GM12878 (cell line): ENCODE measurements around the gene CNN1. TPM values are rescaled to one million over a fixed set of nuclear protein-coding genes. Genes with fewer than 3 reads are reported as not detected.

Experiments used
- BRCA1 ChIP-seq: IDR thresholded peaks from 2 replicates; pipeline ENCODE4 v1.6.1; 2011; ENCODE audit warnings: low read depth, low read length, improper control_type of control experiment
- CBX3 ChIP-seq: fragments of 200-600 bp; sonication (generic); IDR thresholded peaks from 2 replicates; pipeline ENCODE4 v1.6.1; 2016; ENCODE audit warnings: low read depth, borderline replicate concordance
- CEBPB ChIP-seq, 2 experiments: fragments of 150-350 bp in 1 of 2; IDR thresholded peaks; 2 replicates each; pipeline ENCODE4 v1.6.1; 2012 to 2014; ENCODE audit warnings: low read depth in 2 of 2, low read length in 2 of 2, borderline replicate concordance in 1 of 2, inconsistent platforms in 1 of 2
- CTCF ChIP-seq, 3 experiments: IDR thresholded peaks in 2 of 3; conservative IDR thresholded peaks in 1 of 3; 2 replicates each; pipeline ENCODE4 v1.5.1; 2011; ENCODE audit warnings: low read depth in 3 of 3, low read length in 3 of 3, mild to moderate bottlenecking in 3 of 3, control low read depth in 2 of 3, moderate library complexity in 2 of 3, inconsistent platforms in 1 of 3, mixed read lengths in 1 of 3; ENCODE audit not compliant: control insufficient read depth in 2 of 3, insufficient read depth in 1 of 3; ENCODE audit errors: extremely low read depth in 1 of 3
- E2F8 ChIP-seq: fragments of 450-650 bp; IDR thresholded peaks from 2 replicates; pipeline ENCODE4 v1.6.1; 2018; ENCODE audit warnings: mild to moderate bottlenecking, low read depth, moderate library complexity; ENCODE audit not compliant: partially characterized antibody
- ESRRA ChIP-seq: IDR thresholded peaks from 2 replicates; pipeline ENCODE4 v1.6.1; 2012; ENCODE audit warnings: mild to moderate bottlenecking, low read length, improper control_type of control experiment
- GABPA ChIP-seq: IDR thresholded peaks from 2 replicates; pipeline ENCODE4 v1.6.1; 2014; ENCODE audit warnings: antibody characterized with exemption, low read depth, mild to moderate bottlenecking, inconsistent platforms
- HDAC6 ChIP-seq: fragments of 200-600 bp; sonication (generic); IDR thresholded peaks from one replicate; pipeline ENCODE4 v1.8.0; 2017; ENCODE audit warnings: antibody characterized with exemption; ENCODE audit not compliant: unreplicated experiment
- IRF3 ChIP-seq: fragments of 450-650 bp; IDR thresholded peaks from 2 replicates; pipeline ENCODE4 v1.6.1; 2014; ENCODE audit warnings: mild to moderate bottlenecking
- IRF4 ChIP-seq: IDR thresholded peaks from 2 replicates; pipeline ENCODE4 v1.6.1; 2011; ENCODE audit warnings: low read depth, low read length
- JUNB ChIP-seq: IDR thresholded peaks from 2 replicates; pipeline ENCODE4 v1.6.1; 2016; ENCODE audit warnings: antibody characterized with exemption, mild to moderate bottlenecking
- JUND ChIP-seq: IDR thresholded peaks from 2 replicates; pipeline ENCODE4 v1.6.1; 2012; ENCODE audit warnings: low read depth, mild to moderate bottlenecking, low read length, improper control_type of control experiment, moderate library complexity
- MLLT1 ChIP-seq: fragments of 450-650 bp; IDR thresholded peaks from 2 replicates; pipeline ENCODE4 v1.6.1; 2016; ENCODE audit warnings: mild to moderate bottlenecking
- MYC ChIP-seq: IDR thresholded peaks from 2 replicates; pipeline ENCODE4 v1.6.1; 2011; ENCODE audit warnings: mild to moderate bottlenecking, low read length, moderate library complexity, inconsistent platforms; ENCODE audit not compliant: insufficient read depth, insufficient replicate concordance, insufficient read length, severe bottlenecking
- PAX5 ChIP-seq: IDR thresholded peaks from 2 replicates; pipeline ENCODE4 v1.6.1; 2011; ENCODE audit warnings: low read depth, low read length, borderline replicate concordance
- RFX5 ChIP-seq: IDR thresholded peaks from 2 replicates; pipeline ENCODE4 v1.6.1; 2011; ENCODE audit warnings: low read depth, low read length, improper control_type of control experiment
- SIX5 ChIP-seq: IDR thresholded peaks from 2 replicates; pipeline ENCODE4 v1.6.1; 2011; ENCODE audit warnings: mild to moderate bottlenecking, low read depth, low read length, moderate library complexity; ENCODE audit not compliant: severe bottlenecking
- SKIL ChIP-seq: fragments of 450-650 bp; IDR thresholded peaks from 2 replicates; pipeline ENCODE4 v1.6.1; 2017; ENCODE audit warnings: mild to moderate bottlenecking, low read depth, inconsistent platforms; ENCODE audit not compliant: poor library complexity, severe bottlenecking
- ZBED1 ChIP-seq: IDR thresholded peaks from 2 replicates; pipeline ENCODE4 v1.6.1; 2016; ENCODE audit warnings: borderline replicate concordance
- polyA plus RNA-seq, 11 experiments: library from polyadenylated mRNA; depleted of rRNA in 4 of 11; unstranded in 6 of 11; stranded (reverse) in 5 of 11; fragments of >200 nt; fragmentation: Nextera tagmentation in 4 of 11; fragmentation: Illumina TruSeq in 1 of 11; extraction: Ambion mirVana in 4 of 11; extraction: Trizol in 1 of 11; gene quantifications; 1 replicate in 1 of 11; 2 replicates in 10 of 11; pipeline versions ENCODE4 v1.2.1 to v1.2.3, GENCODE V29; 2011 to 2016; ENCODE audit warnings: inconsistent platforms in 2 of 11, missing spikeins in 2 of 11, low read depth in 1 of 11
- total RNA-seq, 4 experiments: library from RNA; depleted of rRNA in 3 of 4; stranded (reverse); fragments of >200 nt in 3 of 4; fragmentation: Illumina TruSeq in 1 of 4; extraction: Trizol in 1 of 4; gene quantifications; 2 replicates each; pipeline versions ENCODE4 v1.2.1 to v1.2.3, GENCODE V29; 2013 to 2021

CNN1 gene
- total and polyA plus RNA-seq, 10 of the 15 experiments (the other 5 are each of a cell fraction or from before 2014, with no cell fraction given) = 0.03 to 0.58 (median 0.22) TPM; not detected in 1

GRCh38 chr19:11535792-11536595 lies 2.7 kb upstream of the CNN1 start (continued):
- TF ChIP-seq CEBPB (IDR thresholded peaks at IDR 0.05; ENCODE audit: borderline replicate concordance in 1 of 2, low read depth in 2 of 2, low read length in 2 of 2) = no peak
- TF ChIP-seq E2F8 = no peak
- TF ChIP-seq CTCF (IDR thresholded peaks at IDR 0.05 in 2 of 3, conservative IDR thresholded peaks at IDR 0.05 in 1 of 3; ENCODE audit: control insufficient read depth in 2 of 3, extremely low read depth in 1 of 3, insufficient read depth in 1 of 3, low read depth in 3 of 3, low read length in 3 of 3) = peak; percentile 88 to 92 (median 90)
- 0 out of 2 replicates have a peak, but pooled peaks have one; percentile 29 for TF ChIP-seq RFX5
- TF ChIP-seq ZBED1 = no peak
- TF ChIP-seq JUND = peak; percentile 90
- TF ChIP-seq ESRRA = no peak; the same call in 1 of the 2 replicates
- no peak for TF ChIP-seq PAX5
- TF ChIP-seq SIX5 = no peak
- TF ChIP-seq JUNB = no peak
- no peak for TF ChIP-seq IRF3
- TF ChIP-seq HDAC6 = no peak
- TF ChIP-seq SKIL = no peak
- no peak for TF ChIP-seq IRF4
- TF ChIP-seq CBX3 = no peak
- no peak for TF ChIP-seq MLLT1
- TF ChIP-seq BRCA1 = peak; percentile 35; the same call in 1 of the 2 replicates
- no peak for TF ChIP-seq MYC
- no peak for TF ChIP-seq GABPA
